CD4-positive, alpha-beta T cell treated with Interferon alpha-2 for 1 hour (primary cell): ENCODE results near the gene KCNK4.
A peak's percentile ranks its signal among the peaks of the same experiment; 100 is the strongest.

Experiments used
- DNase-seq, 2 donors: peaks; one replicate each; pipeline ENCODE4 v3.0.0-alpha.2; 2020 to 2022

KCNK4 gene

GRCh38 chr11:64269540-64270220 lies 21.4 kb upstream of the KCNK4 start:
- DNase-seq, result peak; percentile 97 to 98

GRCh38 chr11:64275031-64275800 lies 15.9 kb upstream of the KCNK4 start:
- DNase-seq, result no peak

GRCh38 chr11:64275841-64276240 lies 15.3 kb upstream of the KCNK4 start:
- no peak for DNase-seq

GRCh38 chr11:64276653-64277431 lies 14.3 kb upstream of the KCNK4 start:
- DNase-seq, result no peak

GRCh38 chr11:64278576-64279190 lies 12.4 kb upstream of the KCNK4 start:
- DNase-seq, result no peak

GRCh38 chr11:64281957-64282770 lies 8.9 kb upstream of the KCNK4 start:
- no peak for DNase-seq

GRCh38 chr11:64283092-64283491 lies 8.0 kb upstream of the KCNK4 start:
- no peak for DNase-seq

GRCh38 chr11:64284048-64284961 lies 6.8 kb upstream of the KCNK4 start, which contains the start of gene BAD:
BAD (minus strand) TSS chr11:64284665; CDS start chr11:64284368, 297 bp downstream.
- peak; percentile 94 to 95 for DNase-seq

- DNase-seq, result peak; percentile 89 to 93
Measured at GRCh38 chr11:64284962-64285884, 5.9 kb upstream of the KCNK4 start, which contains the start of gene GPR137. GPR137 (plus strand) TSS chr11:64285848; CDS start chr11:64286525, 677 bp downstream.

GRCh38 chr11:64285885-64286800 lies 5.0 kb upstream of the KCNK4 start:
- DNase-seq, result no peak

GRCh38 chr11:64286801-64287159 lies 4.3 kb upstream of the KCNK4 start:
- DNase-seq, result no peak

GRCh38 chr11:64287676-64288352 lies 3.3 kb upstream of the KCNK4 start:
- DNase-seq, result no peak

- no peak for DNase-seq
Measured at GRCh38 chr11:64288353-64288750, 2.8 kb upstream of the KCNK4 start.

GRCh38 chr11:64289002-64289564 lies 2.0 kb upstream of the KCNK4 start:
- no peak for DNase-seq

- no peak for DNase-seq
Measured at GRCh38 chr11:64290352-64291261, 495 bp upstream of the KCNK4 start.

GRCh38 chr11:64291752-64292459 lies 804 bp downstream of the KCNK4 start:
- DNase-seq, result no peak
